Measurements from ENCODE around the gene VMAC. TPM values are rescaled to one million over a fixed set of nuclear protein-coding genes. Genes with fewer than 3 reads are reported as not detected.

The VMAC gene
- total and polyA plus RNA-seq, 2 of the 13 experiments (the other 11 are each of a cell fraction or from before 2014, with no cell fraction given): 2.4 TPM

DNA sequence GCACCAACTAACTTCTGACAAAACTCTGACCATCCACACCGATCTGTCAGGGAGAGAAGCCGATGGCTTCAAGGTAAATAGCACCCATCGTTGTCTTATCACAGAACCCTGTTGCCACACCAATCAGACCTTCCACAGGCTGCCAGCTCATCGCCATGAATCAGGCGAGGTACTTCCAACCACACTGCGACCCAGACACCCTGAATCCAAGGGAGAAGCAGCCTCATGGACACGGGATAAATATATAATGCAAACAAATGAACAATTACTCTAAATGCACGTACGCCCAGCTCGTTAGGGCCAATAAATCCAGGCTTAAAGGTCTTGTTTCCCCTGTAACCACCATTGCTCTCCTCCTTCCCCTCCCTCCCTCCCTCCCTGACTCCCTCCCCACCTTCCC, 52.5 kb downstream of the VMAC start:
- no peak overlapping the region for H3K4me3 ChIP-seq (replicated peaks in 1 of 3; ENCODE audit: insufficient read depth in 1 of 3, low read depth in 2 of 3, low read length in 3 of 3)
- TF ChIP-seq CREB1 (IDR thresholded peaks at IDR 0.05): no peak
- TF ChIP-seq CREB1 (CRISPR knock-in tag; IDR thresholded peaks at IDR 0.05): no peak
- no peak for TF ChIP-seq ZNF841 (CRISPR knock-in tag; IDR thresholded peaks at IDR 0.05; ENCODE audit: borderline replicate concordance)
- TF ChIP-seq HNRNPK (IDR thresholded peaks at IDR 0.05; ENCODE audit: low read depth, low read length, poor library complexity, severe bottlenecking): peak; percentile 13
- peak; percentile 4 for TF ChIP-seq RBM22 (optimal IDR thresholded peaks at IDR 0.05; ENCODE audit: low read length)
- TF ChIP-seq, protein P1, sequence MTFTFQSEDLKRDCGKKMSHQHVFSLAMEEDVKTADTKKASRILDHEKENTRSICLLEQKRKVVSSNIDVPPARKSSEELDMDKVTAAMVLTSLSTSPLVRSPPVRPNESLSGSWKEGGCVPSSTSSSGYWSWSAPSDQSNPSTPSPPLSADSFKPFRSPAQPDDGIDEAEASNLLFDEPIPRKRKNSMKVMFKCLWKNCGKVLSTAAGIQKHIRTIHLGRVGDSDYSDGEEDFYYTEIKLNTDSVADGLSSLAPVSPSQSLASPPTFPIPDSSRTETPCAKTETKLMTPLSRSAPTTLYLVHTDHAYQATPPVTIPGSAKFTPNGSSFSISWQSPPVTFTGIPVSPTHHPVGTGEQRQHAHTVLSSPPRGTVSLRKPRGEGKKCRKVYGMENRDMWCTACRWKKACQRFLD (CRISPR knock-in tag; IDR thresholded peaks at IDR 0.05; ENCODE audit: borderline replicate concordance): no peak
- TF ChIP-seq LCORL (IDR thresholded peaks at IDR 0.05): no peak
- no peak for TF ChIP-seq LCORL (CRISPR knock-in tag; IDR thresholded peaks at IDR 0.05)
- no peak for TF ChIP-seq ONECUT2 (CRISPR knock-in tag; IDR thresholded peaks at IDR 0.05)
- no peak for TF ChIP-seq SIN3B (IDR thresholded peaks at IDR 0.05; ENCODE audit: low read length)
- no peak for TF ChIP-seq EHMT2 (IDR thresholded peaks at IDR 0.05; ENCODE audit: borderline replicate concordance, low read depth, low read length)
- peak; percentile 27; the same call in 1 of the 2 replicates for TF ChIP-seq ZBTB38 (CRISPR knock-in tag; IDR thresholded peaks at IDR 0.05)
- TF ChIP-seq ZSCAN30 (CRISPR knock-in tag; IDR thresholded peaks at IDR 0.05): no peak
- TF ChIP-seq ADNP (CRISPR knock-in tag; IDR thresholded peaks at IDR 0.05): no peak
- no peak for TF ChIP-seq SOX13 (IDR thresholded peaks at IDR 0.05)
- no peak for TF ChIP-seq SOX13 (CRISPR knock-in tag; conservative IDR thresholded peaks at IDR 0.05 in 1 of 2, IDR thresholded peaks at IDR 0.05 in 1 of 2)
- no peak for TF ChIP-seq ELF3 (CRISPR knock-in tag; IDR thresholded peaks at IDR 0.05)
- TF ChIP-seq RFXANK (CRISPR knock-in tag; IDR thresholded peaks at IDR 0.05): no peak
- in situ Hi-C loops (cut with HindIII; ENCODE audit: extremely low pct_ligation_motif_present, low pct_unique_long_range_greater_than_20kb) (no loop called here), intact Hi-C loops (cut with micrococcal nuclease; ENCODE audit: unreplicated experiment) (no loop called here)
- no peaks in the 10 kb centered on the region for H3K27me3 ChIP-seq (ENCODE audit: control insufficient read depth in 1 of 2, insufficient read depth in 2 of 2, low read length in 2 of 2)
- H3K36me3 ChIP-seq (replicated peaks in 1 of 2; ENCODE audit: control insufficient read depth in 1 of 2, insufficient read depth in 2 of 2, low read length in 2 of 2): peaks cover 6 to 7% of the 10 kb centered on the region in 2 experiments; a peak in 2 of 5 replicates
- peaks cover 100% of the 10 kb centered on the region for H3K4me1 ChIP-seq (ENCODE audit: insufficient read depth, low read length)
- CTCF ChIA-PET (ENCODE audit: low intra/inter-chr PET ratio, low total read pairs): no interaction called here
- FAIRE-seq (no peak), DNase-seq (ENCODE audit: low spot score) (no peak), ATAC-seq (no peak)
- no peak overlapping the region for H3K27ac ChIP-seq (ENCODE audit: extremely low read length, insufficient read depth, low read length)
- H3K4me2 ChIP-seq (ENCODE audit: low read depth, low read length): peak overlapping the region; percentile 16; the same call in 1 of the 2 replicates
- no peak overlapping the region for H3K9ac ChIP-seq (ENCODE audit: insufficient read depth, low read depth, low read length)
- 77% methylated on average over 10 of the region's 10 CpGs for WGBS (ENCODE audit: low lambda C conversion rate)
- H2AFZ ChIP-seq (ENCODE audit: low read length): no peak overlapping the region
- BruUV-seq (replicated peaks): no TSS peak
- H3K9me3 ChIP-seq (ENCODE audit: low read length): no peaks in the 10 kb centered on the region
- peaks cover 93% of the 10 kb centered on the region for H3K79me2 ChIP-seq (ENCODE audit: insufficient read depth, low read length)
- POLR2A ChIA-PET: interaction anchor here (3.4 kb wide), 1 partner anchor 53 kb away, joined by 13 read pairs; the partner anchor contains the start of genes NDUFA11 and VMAC
- H4K20me1 ChIP-seq (ENCODE audit: insufficient read depth, low read length): peaks cover 5% of the 10 kb centered on the region; the same call in 1 of the 2 replicates
